Measurements from ENCODE around the gene BCAN. TPM values are rescaled to one million over a fixed set of nuclear protein-coding genes. Genes with fewer than 3 reads are reported as not detected.

The BCAN gene
- total RNA-seq, 2 donors from 2014 or later = 0.36 to 0.67 TPM

DNA sequence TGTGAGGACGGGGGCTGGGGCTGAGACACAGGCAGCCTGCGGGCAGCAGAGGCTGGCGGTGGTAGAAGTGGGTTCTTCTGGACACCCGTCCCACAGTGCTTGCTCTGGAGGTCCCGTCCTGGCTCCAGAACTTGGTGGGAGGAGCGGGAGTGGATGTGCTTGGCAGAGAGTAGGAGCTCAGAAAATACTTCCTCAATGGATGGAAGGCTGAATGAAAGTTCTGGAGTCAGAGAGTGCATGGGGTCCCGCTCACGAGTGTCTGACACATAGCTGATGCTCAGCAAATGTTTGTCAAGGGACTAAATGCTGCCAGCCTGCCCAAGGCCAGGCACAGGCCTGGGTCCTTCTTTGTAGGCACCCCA, 48.7 kb downstream of the BCAN start:
- Mint-ChIP-seq H3K4me3 (no peak overlapping the region), H3K36me3 (no peaks in the 10 kb centered on the region), H3K4me1 (ENCODE audit: low read depth in 2 of 2) (peaks cover 18 to 20% of the 10 kb centered on the region in 2 donors), H3K9me3 (no peaks in the 10 kb centered on the region), H3K27me3 (peaks cover 39 to 45% of the 10 kb centered on the region in 2 donors), H3K27ac (no peak overlapping the region)
- no peak for ATAC-seq
- no peak for DNase-seq (ENCODE audit: low spot score)

GRCh38 chr1:156691191-156691590, 49.3 kb downstream of the BCAN start:
- peaks cover 39 to 45% of the 10 kb centered on the region in 2 donors for H3K27me3 Mint-ChIP-seq
- H3K36me3 Mint-ChIP-seq = no peaks in the 10 kb centered on the region
- H3K9me3 Mint-ChIP-seq = no peaks in the 10 kb centered on the region
- ATAC-seq (no peak), DNase-seq (ENCODE audit: low spot score) (no peak)
- peaks cover 18 to 20% of the 10 kb centered on the region in 2 donors for H3K4me1 Mint-ChIP-seq (ENCODE audit: low read depth in 2 of 2)
- H3K4me3 Mint-ChIP-seq = no peak overlapping the region
- H3K27ac Mint-ChIP-seq = no peak overlapping the region

DNA sequence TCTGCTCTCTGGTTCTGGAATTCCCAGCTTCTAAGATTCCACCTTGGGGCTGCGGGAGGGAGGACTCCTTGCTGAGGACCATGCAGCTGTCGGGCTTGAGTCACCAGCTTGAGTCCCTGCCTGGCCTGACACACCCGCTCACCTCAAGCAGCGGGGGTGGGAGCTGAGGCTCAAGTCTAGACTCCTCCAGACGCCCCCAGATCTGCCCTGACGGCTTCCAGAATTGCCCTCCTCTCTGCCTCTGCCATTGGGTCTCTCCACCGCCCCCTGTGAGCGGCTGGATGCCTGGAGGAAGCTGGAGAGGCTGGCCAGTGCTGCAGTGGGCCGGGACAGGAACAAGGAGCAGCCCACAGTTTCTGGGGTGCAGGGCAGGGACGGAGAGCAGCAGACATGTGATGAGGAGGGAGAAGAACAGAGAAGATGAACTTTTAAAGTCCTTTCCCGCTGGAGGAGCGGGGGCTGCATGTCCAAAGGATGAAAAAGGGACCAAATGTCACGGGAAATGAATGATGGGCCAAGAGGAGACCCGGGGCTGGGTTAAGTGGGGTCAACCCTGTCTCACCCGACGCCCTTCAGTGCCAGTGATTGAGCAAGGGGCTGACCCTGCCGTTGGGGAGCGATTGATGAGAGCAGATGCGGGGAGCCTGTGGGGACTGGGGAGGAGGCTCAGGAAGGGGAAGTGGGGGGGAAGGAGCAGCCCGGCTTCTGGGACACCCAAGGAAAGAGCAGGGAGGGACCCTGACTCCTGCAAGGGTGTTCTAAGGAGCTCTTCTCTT, 49.9 kb downstream of the BCAN start:
- Mint-ChIP-seq H3K27me3 (peaks cover 43 to 50% of the 10 kb centered on the region in 2 donors), H3K27ac (peak overlapping the region in 1 of 2 donors; percentile 28), H3K4me3 (no peak overlapping the region), H3K4me1 (ENCODE audit: low read depth in 2 of 2) (peaks cover 18 to 20% of the 10 kb centered on the region in 2 donors), H3K36me3 (no peaks in the 10 kb centered on the region), H3K9me3 (no peaks in the 10 kb centered on the region)
- DNase-seq (ENCODE audit: low spot score) (no peak), ATAC-seq (no peak)

DNA sequence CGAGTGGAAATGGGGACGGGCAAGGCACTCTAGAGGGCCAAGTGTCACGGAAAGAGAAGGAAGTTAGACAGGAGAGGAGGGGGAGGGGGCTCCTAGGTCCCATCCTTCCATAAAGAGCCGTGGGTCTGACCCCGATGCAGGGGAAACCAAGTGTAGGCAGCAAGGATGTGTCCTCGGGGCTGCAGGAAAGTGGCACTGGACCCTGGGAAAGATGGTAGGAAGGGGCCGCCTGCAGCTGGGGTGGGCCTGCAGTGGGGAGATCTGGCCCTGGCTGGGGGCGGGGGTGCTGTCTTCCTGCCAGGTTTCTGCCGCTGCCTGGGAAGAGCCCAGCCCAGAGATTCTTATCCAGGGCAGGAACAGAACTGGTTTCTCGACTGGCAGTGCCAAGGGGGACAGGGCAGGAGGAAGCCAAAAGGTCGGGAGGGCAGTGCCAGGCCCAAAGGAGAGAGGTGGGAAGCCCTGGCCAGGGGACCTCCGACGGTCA, 50.6 kb downstream of the BCAN start:
- Mint-ChIP-seq H3K4me1 (ENCODE audit: low read depth in 2 of 2) (peaks cover 18 to 20% of the 10 kb centered on the region in 2 donors), H3K27ac (peak overlapping the region in 1 of 2 donors; percentile 28), H3K9me3 (no peaks in the 10 kb centered on the region), H3K4me3 (no peak overlapping the region), H3K36me3 (no peaks in the 10 kb centered on the region), H3K27me3 (peaks cover 47 to 57% of the 10 kb centered on the region in 2 donors)
- DNase-seq (ENCODE audit: low spot score) (no peak), ATAC-seq (no peak)

GRCh38 chr1:156692925-156693847, 51.3 kb downstream of the BCAN start:
- H3K9me3 Mint-ChIP-seq = no peaks in the 10 kb centered on the region
- H3K4me1 Mint-ChIP-seq (ENCODE audit: low read depth in 2 of 2) = peaks cover 18 to 20% of the 10 kb centered on the region in 2 donors
- peaks cover 46 to 62% of the 10 kb centered on the region in 2 donors for H3K27me3 Mint-ChIP-seq
- H3K27ac Mint-ChIP-seq = no peak overlapping the region
- H3K4me3 Mint-ChIP-seq = no peak overlapping the region
- H3K36me3 Mint-ChIP-seq = no peaks in the 10 kb centered on the region
- ATAC-seq (no peak), DNase-seq (ENCODE audit: low spot score) (no peak)

DNA sequence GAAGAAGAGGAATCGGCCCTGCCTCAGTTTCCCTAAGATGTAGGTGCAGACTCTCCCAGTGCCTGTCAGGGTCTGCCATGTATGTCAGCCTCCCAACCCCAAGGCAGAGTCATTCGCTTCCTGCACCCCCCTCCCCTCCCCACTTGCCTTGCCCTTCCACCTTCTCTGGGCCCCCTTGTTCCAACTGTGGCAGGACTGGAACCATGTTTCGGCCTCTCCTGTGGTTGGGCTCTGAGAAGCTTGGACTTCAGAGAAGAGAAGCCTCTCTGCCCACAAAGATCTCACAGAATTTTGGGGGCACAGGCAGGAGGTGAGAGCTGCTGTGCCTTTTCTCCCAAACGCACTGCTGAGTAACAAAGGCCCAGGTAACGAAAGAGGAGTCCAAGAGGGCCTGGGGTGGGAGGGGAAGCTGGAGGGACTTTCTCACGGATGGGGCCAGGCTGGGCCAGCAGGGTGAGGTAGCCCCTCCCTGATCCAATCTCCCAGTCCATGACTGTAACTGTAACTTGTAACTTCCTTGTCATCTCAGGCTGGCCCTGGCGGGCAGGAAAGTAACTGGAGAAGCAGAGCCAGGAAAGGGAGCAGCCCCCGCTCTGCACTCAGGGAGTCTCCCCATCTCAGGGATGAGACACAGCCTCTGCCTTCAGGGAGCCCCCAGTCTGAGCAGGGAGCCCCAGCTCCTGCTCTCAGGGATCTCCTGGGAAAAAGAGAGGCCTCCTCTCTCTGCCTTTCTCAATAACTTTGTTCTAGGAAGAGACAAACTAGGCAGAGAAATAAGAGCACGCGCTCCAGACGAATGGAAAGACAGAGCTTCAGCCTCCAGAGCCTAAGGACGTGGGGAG, 52.2 kb downstream of the BCAN start:
- Mint-ChIP-seq H3K4me1 (ENCODE audit: low read depth in 2 of 2) (peaks cover 18 to 20% of the 10 kb centered on the region in 2 donors), H3K27me3 (peaks cover 46 to 69% of the 10 kb centered on the region in 2 donors), H3K27ac (no peak overlapping the region), H3K4me3 (no peak overlapping the region), H3K36me3 (no peaks in the 10 kb centered on the region), H3K9me3 (no peaks in the 10 kb centered on the region)
- ATAC-seq = no peak
- DNase-seq (ENCODE audit: low spot score) = no peak

DNA sequence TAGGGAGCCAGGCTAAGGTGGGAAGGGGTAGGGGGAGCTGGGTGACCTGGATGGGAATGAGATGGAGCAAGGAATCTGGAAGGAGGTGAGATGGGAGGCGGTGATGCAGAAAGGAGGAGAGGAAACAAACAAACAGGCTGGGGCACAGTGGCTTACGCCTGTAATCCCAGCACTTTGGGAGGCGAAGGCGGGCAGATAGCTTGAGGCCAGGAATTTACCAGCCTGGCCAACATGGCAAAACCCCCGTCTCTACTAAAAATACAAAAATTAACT, 52.7 kb downstream of the BCAN start:
- Mint-ChIP-seq H3K27me3 (peaks cover 44 to 64% of the 10 kb centered on the region in 2 donors), H3K9me3 (no peaks in the 10 kb centered on the region), H3K4me1 (ENCODE audit: low read depth in 2 of 2) (peaks cover 14 to 18% of the 10 kb centered on the region in 2 donors), H3K27ac (no peak overlapping the region), H3K36me3 (no peaks in the 10 kb centered on the region), H3K4me3 (no peak overlapping the region)
- ATAC-seq (no peak), DNase-seq (ENCODE audit: low spot score) (no peak)

DNA sequence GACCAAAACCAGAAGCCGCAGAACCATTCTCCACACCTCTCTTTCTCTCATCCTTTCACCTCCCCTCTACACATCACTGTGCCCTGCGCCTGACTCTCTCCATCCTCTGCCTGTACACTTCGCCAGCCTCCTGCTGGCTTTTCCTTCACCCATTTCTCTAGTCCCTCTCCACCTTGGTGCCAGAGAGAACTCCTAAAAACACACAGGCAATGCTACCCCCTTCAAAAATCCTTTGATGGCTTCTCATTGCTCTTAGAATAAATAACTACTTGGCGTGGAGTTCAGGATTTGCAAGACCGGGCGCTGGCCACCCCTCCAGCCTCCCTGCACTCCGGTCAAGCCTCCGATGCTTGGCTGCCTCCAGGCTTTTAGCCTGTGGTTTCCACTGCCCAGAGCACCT, 54.8 kb downstream of the BCAN start:
- DNase-seq (ENCODE audit: low spot score) (no peak), ATAC-seq (no peak)
- Mint-ChIP-seq H3K36me3 (no peaks in the 10 kb centered on the region), H3K4me1 (ENCODE audit: low read depth in 2 of 2) (peaks cover 11 to 12% of the 10 kb centered on the region in 2 donors), H3K27ac (no peak overlapping the region), H3K27me3 (peaks cover 32 to 52% of the 10 kb centered on the region in 2 donors), H3K9me3 (no peaks in the 10 kb centered on the region), H3K4me3 (no peak overlapping the region)

- no peak overlapping the region for H3K27ac Mint-ChIP-seq
- H3K36me3 Mint-ChIP-seq = no peaks in the 10 kb centered on the region
- DNase-seq (ENCODE audit: low spot score) = no peak
- peaks cover 4 to 6% of the 10 kb centered on the region in 2 donors for H3K4me1 Mint-ChIP-seq (ENCODE audit: low read depth in 2 of 2)
- no peaks in the 10 kb centered on the region for H3K9me3 Mint-ChIP-seq
- ATAC-seq = no peak
- no peak overlapping the region for H3K4me3 Mint-ChIP-seq
- H3K27me3 Mint-ChIP-seq = peaks cover 25 to 44% of the 10 kb centered on the region in 2 donors
Measured at GRCh38 chr1:156697481-156697880, 55.6 kb downstream of the BCAN start.

GRCh38 chr1:156698995-156699394, 57.1 kb downstream of the BCAN start:
- no peak for DNase-seq (ENCODE audit: low spot score)
- Mint-ChIP-seq H3K36me3 (no peaks in the 10 kb centered on the region), H3K4me1 (ENCODE audit: low read depth in 2 of 2) (peaks cover 0 to 2% of the 10 kb centered on the region in 2 donors), H3K27me3 (peaks cover 22 to 45% of the 10 kb centered on the region in 2 donors), H3K4me3 (no peak overlapping the region), H3K27ac (no peak overlapping the region), H3K9me3 (no peaks in the 10 kb centered on the region)
- no peak for ATAC-seq

- Mint-ChIP-seq H3K36me3 (no peaks in the 10 kb centered on the region), H3K9me3 (no peaks in the 10 kb centered on the region), H3K4me1 (ENCODE audit: low read depth in 2 of 2) (peaks cover 0 to 11% of the 10 kb centered on the region in 2 donors), H3K27ac (no peak overlapping the region), H3K27me3 (peaks cover 25 to 44% of the 10 kb centered on the region in 2 donors), H3K4me3 (no peak overlapping the region)
- no peak for DNase-seq (ENCODE audit: low spot score)
- ATAC-seq = no peak
Measured at GRCh38 chr1:156700736-156701531, 59.0 kb downstream of the BCAN start.

- Mint-ChIP-seq H3K4me3 (no peak overlapping the region), H3K27ac (no peak overlapping the region), H3K9me3 (no peaks in the 10 kb centered on the region), H3K36me3 (no peaks in the 10 kb centered on the region), H3K27me3 (peaks cover 17 to 26% of the 10 kb centered on the region in 2 donors), H3K4me1 (ENCODE audit: low read depth in 2 of 2) (peaks cover 0 to 22% of the 10 kb centered on the region in 2 donors)
- DNase-seq (ENCODE audit: low spot score) (no peak), ATAC-seq (no peak)
Measured at GRCh38 chr1:156703336-156703735, 61.4 kb downstream of the BCAN start.

DNA sequence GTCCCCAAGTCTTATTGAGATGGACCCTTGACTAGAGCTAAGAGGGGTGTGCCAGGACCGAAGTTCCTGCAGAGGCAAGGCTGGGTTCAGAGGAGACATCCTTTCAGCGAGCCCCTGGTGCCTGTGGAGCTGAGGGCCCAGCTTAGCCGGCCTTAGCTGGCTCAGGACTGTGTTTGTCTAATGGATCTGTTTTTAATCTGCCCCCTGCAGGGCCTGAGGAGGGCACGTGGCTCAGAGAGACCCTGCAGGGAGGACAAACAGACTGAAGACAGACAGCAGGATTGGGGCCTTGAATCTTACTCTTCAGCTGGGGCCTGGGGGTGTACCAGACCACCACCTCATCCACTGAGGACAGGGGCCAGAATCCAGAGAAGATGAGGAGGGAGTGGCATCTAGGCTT, 61.8 kb downstream of the BCAN start:
- peak overlapping the region; percentile 17 for H3K4me3 Mint-ChIP-seq
- no peaks in the 10 kb centered on the region for H3K36me3 Mint-ChIP-seq
- H3K27ac Mint-ChIP-seq = no peak overlapping the region
- no peak for ATAC-seq
- peaks cover 16 to 22% of the 10 kb centered on the region in 2 donors for H3K27me3 Mint-ChIP-seq
- H3K9me3 Mint-ChIP-seq = no peaks in the 10 kb centered on the region
- no peak for DNase-seq (ENCODE audit: low spot score)
- peaks cover 0 to 22% of the 10 kb centered on the region in 2 donors for H3K4me1 Mint-ChIP-seq (ENCODE audit: low read depth in 2 of 2)
